ENCODE data around the gene NDUFA8. TPM values are rescaled to one million over a fixed set of nuclear protein-coding genes. Genes with fewer than 3 reads are reported as not detected.
"Not testable (repeated sequence)": the region's sequence is repeated elsewhere in the genome, so short reads cannot be mapped to it uniquely, and the experiment has no call there.

NDUFA8 gene
- total and polyA plus RNA-seq, 2 donors (not counting 1 experiment from before 2014, with no cell fraction given): 26.6 to 90.2 TPM

DNA sequence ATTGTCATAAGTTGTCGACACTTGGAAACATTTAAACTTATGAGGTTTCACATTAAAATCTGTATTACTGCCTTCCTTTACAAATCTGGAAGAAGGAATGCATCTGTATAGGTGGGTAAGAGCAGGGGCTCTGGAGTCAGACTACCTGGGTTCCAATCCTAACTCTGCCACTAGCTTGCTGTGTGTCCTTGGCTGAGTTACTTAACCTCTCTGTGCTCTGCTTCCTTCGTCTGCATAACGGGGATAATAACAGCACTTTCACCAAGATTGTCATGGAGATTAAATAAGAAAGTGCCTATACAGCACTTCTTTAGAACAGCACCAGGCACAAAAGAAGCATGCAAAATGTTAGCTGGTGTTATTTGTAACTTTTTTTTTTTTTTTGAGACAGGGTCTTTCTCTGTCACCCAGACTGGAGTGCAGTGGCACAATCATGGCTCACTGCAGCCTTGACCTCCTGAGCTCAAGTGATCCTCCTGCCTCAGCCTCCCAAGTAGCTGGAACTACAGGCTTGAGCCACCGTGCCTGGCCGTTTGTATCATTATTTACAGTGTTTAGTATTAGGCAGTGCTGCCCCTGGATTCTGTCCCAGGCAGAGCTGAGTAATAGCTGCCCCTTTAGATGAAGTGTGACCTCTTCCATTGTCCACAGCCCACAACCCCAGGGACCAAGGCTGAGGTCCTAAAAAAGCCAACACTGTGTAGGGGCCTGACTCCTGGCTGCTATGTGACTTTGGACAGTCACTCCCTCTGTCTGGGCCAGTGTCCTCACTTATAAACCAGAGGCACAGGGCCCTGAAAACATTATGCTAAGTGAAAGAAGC is 41.0 kb downstream of the NDUFA8 start:
- Histone ChIP-seq H3K27ac (ENCODE audit: insufficient read depth, low read length) (no peak overlapping the region), H3K27me3 (ENCODE audit: control insufficient read depth, insufficient read depth, low read length) (peaks cover 13% of the 10 kb centered on the region), H2AFZ (ENCODE audit: low read length) (no peak overlapping the region), H3K79me2 (ENCODE audit: control insufficient read depth, insufficient read depth, low read length) (no peaks in the 10 kb centered on the region), H3K36me3 (ENCODE audit: control insufficient read depth, insufficient read depth, low read length) (no peaks in the 10 kb centered on the region), H4K20me1 (ENCODE audit: control insufficient read depth, extremely low read depth, insufficient read depth, low read length) (no peaks in the 10 kb centered on the region), H3K4me2 (ENCODE audit: extremely low read depth, insufficient read depth, low read length) (no peak overlapping the region), H3K4me3 (replicated peaks in 1 of 4; ENCODE audit: control extremely low read depth in 1 of 4, insufficient read depth in 1 of 4, low read depth in 3 of 4, low read length in 4 of 4) (no peak overlapping the region), H3K9me3 (ENCODE audit: control insufficient read depth, insufficient read depth, low read depth, low read length) (no peaks in the 10 kb centered on the region), H3K9ac (ENCODE audit: insufficient read depth, low read length) (no peak overlapping the region), H3K4me1 (ENCODE audit: control insufficient read depth, extremely low read depth, insufficient read depth, low read length) (no peaks in the 10 kb centered on the region)
- DNase-seq (ENCODE audit: low read depth in 2 of 2): peak in 1 of 2 donors; percentile 33
- TF ChIP-seq CTCF (conservative IDR thresholded peaks at IDR 0.05 in 1 of 2, IDR thresholded peaks at IDR 0.05 in 1 of 2; ENCODE audit: low read depth in 1 of 2, low read length in 2 of 2): no peak

- H3K27me3 ChIP-seq (ENCODE audit: control insufficient read depth, insufficient read depth, low read length): peaks cover 16% of the 10 kb centered on the region
- H2AFZ ChIP-seq (ENCODE audit: low read length): not testable (repeated sequence)
Observed at GRCh38 chr9:122117241-122117640, 42.3 kb downstream of the NDUFA8 start.

GRCh38 chr9:122116448-122117173 is 43.0 kb downstream of the NDUFA8 start:
- Histone ChIP-seq H3K36me3 (ENCODE audit: control insufficient read depth, insufficient read depth, low read length) (no peaks in the 10 kb centered on the region), H4K20me1 (ENCODE audit: control insufficient read depth, extremely low read depth, insufficient read depth, low read length) (no peaks in the 10 kb centered on the region), H3K9ac (ENCODE audit: insufficient read depth, low read length) (no peak overlapping the region), H2AFZ (ENCODE audit: low read length) (no peak overlapping the region), H3K4me2 (ENCODE audit: extremely low read depth, insufficient read depth, low read length) (no peak overlapping the region), H3K79me2 (ENCODE audit: control insufficient read depth, insufficient read depth, low read length) (no peaks in the 10 kb centered on the region), H3K4me1 (ENCODE audit: control insufficient read depth, extremely low read depth, insufficient read depth, low read length) (no peaks in the 10 kb centered on the region), H3K4me3 (replicated peaks in 1 of 4; ENCODE audit: control extremely low read depth in 1 of 4, insufficient read depth in 1 of 4, low read depth in 3 of 4, low read length in 4 of 4) (no peak overlapping the region), H3K27me3 (ENCODE audit: control insufficient read depth, insufficient read depth, low read length) (peaks cover 16% of the 10 kb centered on the region), H3K9me3 (ENCODE audit: control insufficient read depth, insufficient read depth, low read depth, low read length) (no peaks in the 10 kb centered on the region), H3K27ac (ENCODE audit: insufficient read depth, low read length) (no peak overlapping the region)
- TF ChIP-seq CTCF (conservative IDR thresholded peaks at IDR 0.05 in 1 of 2, IDR thresholded peaks at IDR 0.05 in 1 of 2; ENCODE audit: low read depth in 1 of 2, low read length in 2 of 2) (no peak), EZH2 (IDR thresholded peaks at IDR 0.05; ENCODE audit: low read length, missing control alignments) (no peak)
- DNase-seq (ENCODE audit: low read depth in 2 of 2): no peak

More at GRCh38 chr9:122117241-122117640, 42.3 kb downstream of the NDUFA8 start:
- not testable (repeated sequence) for H3K36me3 ChIP-seq (ENCODE audit: control insufficient read depth, insufficient read depth, low read length); H3K4me3 ChIP-seq (replicated peaks in 1 of 4; ENCODE audit: control extremely low read depth in 1 of 4, insufficient read depth in 1 of 4, low read depth in 3 of 4, low read length in 4 of 4); H3K4me1 ChIP-seq (ENCODE audit: control insufficient read depth, extremely low read depth, insufficient read depth, low read length); H3K27ac ChIP-seq (ENCODE audit: insufficient read depth, low read length); H3K9ac ChIP-seq (ENCODE audit: insufficient read depth, low read length); DNase-seq (ENCODE audit: low read depth in 2 of 2); H4K20me1 ChIP-seq (ENCODE audit: control insufficient read depth, extremely low read depth, insufficient read depth, low read length); H3K79me2 ChIP-seq (ENCODE audit: control insufficient read depth, insufficient read depth, low read length); H3K4me2 ChIP-seq (ENCODE audit: extremely low read depth, insufficient read depth, low read length); H3K9me3 ChIP-seq (ENCODE audit: control insufficient read depth, insufficient read depth, low read depth, low read length)

Data from fibroblast of lung (primary cell).